HG02610 (cell line): Measurements from ENCODE around the gene ZNF774.
A peak's percentile ranks its signal among the peaks of the same experiment; 100 is the strongest.
"Not testable (repeated sequence)": the region's sequence is repeated elsewhere in the genome, so short reads cannot be mapped to it uniquely, and the experiment has no call there.

Experiments used
- ATAC-seq: cut with Tn5 transposase; IDR thresholded peaks from one replicate; pipeline ENCODE4 v1.9.1; 2021; ENCODE audit warnings: mild to moderate bottlenecking, moderate library complexity; ENCODE audit not compliant: unreplicated experiment

The ZNF774 gene

DNA sequence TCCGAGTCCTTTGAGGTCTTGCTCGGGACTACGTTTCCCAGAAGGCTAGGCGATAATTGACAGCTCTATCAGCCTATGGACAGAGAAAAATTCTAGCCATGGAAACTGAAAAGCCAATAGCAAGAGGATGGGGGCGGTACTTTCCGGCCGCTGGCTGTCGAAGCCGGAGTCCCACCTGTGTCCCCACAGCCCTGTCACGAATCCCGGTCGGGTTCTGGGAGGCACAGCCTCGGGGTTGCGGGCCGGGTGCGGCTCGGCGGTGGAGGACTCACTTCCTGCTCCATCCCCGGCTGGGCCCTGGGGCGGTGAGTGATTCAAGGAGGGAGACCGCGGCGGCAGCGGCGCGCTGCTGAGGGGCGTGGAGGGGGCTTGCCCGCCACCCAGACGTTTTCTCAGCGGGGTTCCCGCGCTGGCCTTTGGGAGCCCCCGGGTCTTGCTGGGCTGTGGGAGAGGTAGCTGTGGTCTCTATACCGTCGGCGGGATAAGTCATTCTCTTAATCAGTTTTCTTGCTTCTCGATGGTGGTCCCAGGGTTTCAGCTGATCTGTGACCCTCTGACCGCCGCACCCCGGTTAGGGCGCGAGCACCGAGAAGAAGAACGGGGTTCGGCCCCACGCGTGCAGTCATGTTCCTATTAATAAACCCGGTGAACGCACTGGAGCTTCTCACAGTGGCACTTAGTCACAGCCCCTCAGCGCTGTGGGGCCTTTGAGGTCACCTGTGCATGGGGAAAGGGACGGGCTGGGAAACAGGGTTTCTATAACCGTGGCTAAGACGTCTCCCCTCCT, at the start of gene ZNF774:
Gene ZNF774, plus strand, starts transcription at position 178 of the 787 bp plus-strand sequence. CDS start 2,377 bp downstream, outside the sequence.
- peak; percentile 99 for ATAC-seq

DNA sequence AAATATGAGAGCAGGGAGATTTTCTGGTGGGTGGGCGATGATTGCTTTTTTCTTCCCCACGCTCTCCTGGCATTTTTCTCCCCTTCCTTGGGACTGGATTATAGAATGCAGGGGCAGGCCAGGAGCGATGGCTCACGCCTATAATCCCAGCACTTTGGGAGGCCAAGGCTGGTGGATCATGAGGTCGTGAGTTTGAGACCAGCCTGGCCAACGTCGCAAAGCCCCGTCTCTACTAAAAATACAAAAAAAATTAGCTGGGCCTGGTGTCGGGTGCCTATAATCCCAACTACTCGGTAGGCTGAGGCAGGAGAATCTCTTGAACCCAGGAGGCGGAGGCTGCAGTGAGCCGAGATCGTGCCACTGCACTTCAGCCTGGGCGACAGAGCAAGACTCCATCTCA, 46.7 kb upstream of the ZNF774 start:
- not testable (repeated sequence) for ATAC-seq

DNA sequence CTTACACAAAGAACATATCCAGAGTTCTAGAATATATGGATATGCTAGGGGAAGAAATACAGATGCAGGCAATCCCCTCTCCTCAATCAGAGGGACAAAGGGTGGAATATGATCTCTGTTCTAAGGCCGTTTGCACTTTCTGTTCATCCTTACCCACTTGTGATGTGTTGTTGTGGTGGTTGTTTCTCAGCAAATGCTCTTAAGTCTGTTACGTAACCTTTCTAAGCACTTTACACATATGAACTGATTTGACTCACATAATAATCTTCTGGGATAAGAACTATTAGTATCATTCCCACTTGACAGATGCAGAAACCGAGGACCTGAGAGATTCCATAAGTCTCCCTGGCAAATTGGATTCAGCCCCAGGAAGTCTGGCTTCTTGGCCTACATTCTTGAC, 46.2 kb upstream of the ZNF774 start:
- no peak for ATAC-seq

DNA sequence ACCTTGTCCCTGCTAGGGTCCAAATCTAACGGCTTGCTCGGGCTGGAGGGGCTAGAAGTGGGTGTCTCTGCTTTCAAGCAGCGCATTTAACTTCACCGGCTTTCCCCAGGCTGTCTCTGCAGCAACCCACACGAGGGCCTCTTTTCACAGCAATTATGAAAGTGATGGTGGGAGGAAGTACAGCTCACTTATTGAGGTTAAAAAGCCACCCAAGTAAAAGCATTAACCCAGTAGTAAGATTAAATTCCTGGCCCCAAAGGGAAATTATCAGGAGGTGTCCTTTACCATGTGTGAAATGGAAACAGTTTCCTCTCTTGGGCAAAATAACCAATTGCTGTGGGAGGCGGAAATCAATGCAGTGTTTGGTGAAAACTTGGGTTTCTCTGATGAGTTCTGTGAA, 45.5 kb upstream of the ZNF774 start:
- peak; percentile 83 for ATAC-seq

DNA sequence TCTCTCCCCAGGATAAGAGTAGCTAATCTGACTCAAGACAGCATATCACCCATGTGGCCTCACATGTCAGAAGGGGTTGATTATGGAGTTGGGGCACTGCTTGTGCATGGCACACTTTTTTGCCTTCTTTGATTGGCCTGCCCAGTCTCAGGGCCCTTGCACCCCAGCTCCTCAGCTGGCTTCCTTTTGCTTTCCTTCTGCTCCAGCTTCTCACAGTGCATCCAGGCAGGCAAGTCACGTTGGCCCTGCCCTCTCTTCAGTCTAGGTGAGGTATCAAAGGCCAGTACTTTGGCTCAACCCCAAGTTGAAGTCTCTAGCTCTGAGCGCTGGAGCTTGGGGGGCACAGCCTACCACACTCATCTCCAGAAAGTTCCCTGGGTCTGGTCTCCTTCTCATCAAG, 44.4 kb upstream of the ZNF774 start:
- no peak for ATAC-seq

DNA sequence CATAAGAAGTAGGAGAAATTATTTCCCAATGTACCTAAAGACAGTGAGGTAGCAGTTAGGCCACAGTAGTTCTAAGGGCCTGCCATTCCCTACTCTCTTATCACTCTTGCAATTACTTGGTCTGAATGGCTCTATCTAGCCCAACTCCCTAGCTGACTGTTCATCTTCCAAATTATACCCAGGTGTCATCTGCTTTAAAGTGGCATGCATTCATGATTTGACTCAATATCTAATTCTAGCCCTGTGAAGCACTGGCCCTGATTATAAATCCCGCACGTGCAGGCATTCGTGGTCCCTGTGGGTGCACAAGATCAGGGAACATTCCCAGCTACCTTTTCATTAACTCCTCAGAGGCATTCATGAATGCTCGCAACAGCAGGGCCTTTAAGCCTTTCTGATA, 43.1 kb upstream of the ZNF774 start:
- ATAC-seq, result no peak

DNA sequence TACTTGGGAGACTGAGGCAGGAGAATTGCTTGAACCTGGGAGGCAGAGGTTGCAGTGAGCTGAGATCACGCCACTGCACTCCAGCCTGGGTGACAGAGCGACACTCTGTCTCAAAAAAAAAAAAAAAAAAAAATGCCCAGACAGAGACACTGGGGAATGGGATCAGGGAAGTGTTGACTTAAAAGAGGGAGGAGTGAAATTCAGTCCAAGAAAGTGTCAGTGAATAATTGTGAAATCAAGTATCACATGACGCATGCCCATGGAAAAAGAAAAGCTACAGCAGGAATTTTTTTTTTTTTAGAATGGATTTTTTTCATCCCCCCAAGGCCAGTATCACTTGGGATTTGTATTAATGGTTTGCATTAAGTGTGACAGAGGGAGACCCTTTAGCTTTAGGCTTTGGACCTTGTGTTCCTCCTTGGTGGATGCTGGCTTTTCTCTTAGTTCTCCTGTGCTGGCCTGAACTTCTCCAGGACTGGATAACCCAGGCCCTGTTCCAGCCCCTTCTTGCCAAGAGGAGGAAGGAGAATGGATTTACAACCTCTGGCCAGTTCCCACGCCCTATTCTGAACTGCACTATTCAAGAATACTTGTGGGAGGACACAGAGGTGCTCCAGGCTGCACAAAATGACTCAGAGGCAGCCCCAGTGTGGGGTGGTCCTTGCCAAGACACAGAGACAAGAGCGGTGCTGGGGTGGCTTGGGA, 36.7 kb upstream of the ZNF774 start:
- ATAC-seq, result no peak

DNA sequence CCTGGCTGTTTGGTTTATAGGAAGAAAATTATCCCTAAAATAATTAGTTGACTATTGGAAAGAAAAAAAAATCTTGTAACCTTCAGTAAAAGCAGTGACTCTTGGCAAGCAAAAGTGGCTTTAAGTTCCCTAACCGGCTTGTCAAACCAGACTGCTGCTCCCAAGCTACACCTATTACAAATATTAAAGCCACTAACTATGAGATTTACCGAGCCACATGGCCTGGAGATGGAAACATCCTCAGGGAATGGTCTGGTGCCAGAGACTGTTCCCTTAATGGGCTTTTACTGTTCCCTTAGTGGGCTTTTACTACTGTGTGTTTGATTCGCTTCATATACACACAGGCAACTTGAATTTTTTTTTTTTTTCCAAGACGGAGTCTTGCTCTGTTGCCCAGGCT, 35.9 kb upstream of the ZNF774 start:
- ATAC-seq, result no peak

DNA sequence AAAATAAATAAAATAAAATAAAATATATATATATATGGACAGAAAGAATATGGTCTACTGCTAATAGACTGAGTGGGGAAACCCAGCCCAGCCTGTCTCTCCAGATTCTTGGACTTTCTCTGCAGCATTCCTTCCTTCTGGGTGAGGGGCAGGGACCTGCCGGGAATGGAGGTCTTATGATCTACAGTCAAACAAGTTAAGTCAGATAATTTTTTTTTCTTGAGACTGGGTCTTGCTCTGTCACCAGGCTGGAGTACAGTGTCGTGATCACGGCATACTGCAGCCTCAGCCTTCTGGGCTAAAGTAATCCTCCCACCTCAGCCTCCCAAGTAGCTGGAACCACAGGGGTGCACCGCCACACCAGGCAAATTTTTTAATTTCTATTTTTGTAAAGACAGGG, 33.5 kb upstream of the ZNF774 start:
- no peak for ATAC-seq

DNA sequence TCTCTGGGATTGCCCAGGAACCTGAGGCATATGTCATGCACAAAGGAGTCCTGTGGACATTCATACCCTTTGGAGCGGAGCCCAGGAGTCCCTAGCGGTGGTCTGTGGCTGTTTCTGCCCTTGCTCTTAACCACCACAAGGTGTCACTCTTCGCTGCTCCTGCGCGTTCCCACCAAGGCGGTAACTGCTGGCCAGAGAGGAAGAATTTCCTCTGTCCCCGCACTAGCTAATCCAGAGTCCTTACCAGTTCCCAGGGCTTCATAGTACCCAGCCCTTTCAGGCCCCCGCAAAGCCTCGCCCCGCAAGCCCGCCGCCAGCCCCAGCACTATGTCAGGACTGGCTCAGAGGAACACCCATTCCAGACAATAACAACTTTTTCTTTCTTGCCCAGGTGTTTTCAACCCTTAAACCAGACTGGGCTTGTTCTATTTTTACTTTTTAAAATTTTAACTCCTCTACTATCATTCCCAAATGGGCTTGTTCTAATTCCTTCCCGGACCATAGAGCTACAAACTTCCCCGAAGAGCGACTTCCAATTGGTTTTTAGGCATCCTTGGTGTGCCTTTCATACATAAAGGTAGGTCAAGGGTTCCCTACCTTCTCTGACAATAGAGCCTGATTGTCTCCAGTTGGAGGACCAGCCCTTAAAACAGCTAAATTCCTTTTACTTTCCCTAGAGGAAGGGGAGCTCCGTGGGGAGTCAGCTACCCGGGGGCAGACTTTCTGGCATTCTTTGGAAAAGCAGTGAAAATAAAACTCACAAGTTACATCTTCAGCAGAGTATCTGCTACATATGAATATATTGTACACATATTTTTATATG, 31.8 kb upstream of the ZNF774 start:
- ATAC-seq, result peak; percentile 76

DNA sequence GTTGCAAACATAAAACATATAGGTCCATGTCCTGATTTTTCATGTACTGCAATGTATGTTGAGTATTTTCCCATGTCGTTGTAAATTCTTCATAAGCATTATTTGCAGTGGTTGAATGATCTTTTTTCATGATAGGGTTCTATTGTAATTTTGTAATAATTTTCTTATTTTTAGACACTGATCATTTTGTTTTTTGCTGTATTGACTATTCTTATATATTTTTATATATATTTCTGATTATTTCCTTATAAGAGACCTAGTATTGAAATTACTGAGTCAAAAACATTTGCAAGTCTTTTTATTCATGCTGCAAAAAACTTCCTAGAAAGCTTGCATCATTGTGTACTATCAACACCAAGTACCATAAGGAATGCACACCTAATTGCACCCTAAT, 31.2 kb upstream of the ZNF774 start:
- ATAC-seq, result no peak

DNA sequence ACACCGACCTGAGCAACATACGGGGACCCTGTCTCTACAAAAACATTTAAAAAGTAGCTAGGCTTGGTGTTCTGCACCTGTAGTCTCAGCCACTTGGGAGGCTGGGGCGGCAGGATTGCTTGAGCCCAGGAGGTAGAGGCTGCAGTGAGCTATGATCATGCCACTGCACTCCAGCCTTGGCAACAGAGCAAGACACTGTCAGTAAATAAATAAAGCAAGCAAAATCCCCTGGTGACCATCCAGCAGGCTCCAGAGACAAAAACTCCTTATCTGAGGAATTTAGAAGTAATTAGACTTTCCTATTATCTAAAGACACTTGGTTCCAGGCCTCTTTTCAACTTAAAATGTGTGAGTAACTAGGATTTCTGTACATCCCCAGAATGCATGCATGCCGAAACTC, 29.5 kb upstream of the ZNF774 start:
- ATAC-seq, result no peak

DNA sequence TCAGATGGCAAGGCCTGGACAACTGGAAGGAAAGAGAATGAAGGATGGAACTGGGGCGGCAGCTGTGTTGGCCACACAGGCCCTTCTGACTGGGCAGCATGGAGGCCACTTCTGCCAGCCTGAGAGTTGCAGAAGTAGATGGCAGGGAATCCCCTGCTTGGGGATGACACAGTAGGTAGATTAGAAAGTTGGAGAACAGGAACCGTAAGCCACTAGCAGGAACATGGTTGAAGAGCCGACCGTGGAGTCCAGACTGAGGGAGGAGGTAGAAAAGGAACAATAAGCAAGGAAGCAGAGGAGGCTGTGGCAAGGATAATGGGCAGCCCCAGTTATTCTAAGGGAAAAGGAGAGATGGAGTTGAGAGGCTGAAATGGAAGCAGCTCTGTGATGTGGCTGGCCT, 26.4 kb upstream of the ZNF774 start:
- no peak for ATAC-seq

DNA sequence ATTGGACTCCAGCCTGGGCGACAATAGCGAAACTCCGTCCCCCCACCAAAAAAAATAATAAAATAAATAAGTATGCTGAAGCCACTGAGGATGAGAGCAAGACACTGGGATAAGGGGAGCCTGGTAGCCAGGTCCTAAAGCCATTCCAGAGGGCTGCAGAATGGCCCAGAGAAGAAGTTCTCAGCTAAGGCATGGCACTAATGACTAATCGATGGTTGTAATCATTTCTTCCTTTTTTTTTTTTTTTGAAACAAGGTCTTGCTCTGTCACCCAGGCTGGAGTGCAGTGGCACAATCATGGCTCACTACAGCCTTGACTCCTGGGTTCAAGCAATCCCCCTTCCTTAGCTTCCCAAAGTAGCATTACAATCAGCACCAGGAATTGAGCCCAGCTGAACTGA, 25.6 kb upstream of the ZNF774 start:
- no peak for ATAC-seq

DNA sequence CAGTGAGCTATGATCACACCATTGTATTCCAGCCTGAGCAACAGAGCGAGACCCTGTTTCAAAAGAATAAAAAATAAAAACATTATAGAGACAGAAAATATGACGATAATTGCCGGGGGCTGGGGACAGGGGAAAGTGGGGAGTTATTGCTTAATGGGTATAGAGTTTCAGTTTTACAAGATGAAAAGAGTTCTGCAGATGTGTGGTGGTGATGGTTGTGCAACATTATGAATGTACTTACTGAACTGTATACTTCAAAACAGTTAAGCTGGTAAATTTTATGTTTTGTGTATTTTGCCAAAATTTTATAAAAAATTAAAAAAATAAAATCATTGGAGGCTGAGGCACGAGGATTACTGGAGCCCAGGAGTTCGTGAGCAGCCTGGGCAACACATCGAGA, 24.8 kb upstream of the ZNF774 start:
- ATAC-seq, result no peak

DNA sequence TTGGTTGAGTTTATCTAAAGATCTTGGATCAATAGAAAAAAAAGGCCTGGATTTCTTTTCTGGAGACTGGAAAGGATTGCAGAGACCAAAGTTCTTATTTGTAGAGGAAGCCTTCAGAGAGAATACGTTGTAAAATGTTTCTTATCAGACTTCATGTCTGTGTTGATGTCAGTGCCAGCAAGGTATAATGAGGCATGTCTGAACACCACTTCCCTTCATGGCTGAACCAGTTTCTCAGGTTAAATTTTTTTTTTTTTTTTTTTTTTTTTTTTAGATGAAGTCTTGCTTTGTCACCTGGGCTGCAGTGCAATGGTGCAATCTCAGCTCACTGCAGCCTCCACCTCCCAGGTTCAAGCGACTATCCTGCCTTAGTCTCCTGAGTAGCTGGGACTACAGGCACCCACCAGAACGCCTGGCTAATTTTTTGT, 17.8 kb upstream of the ZNF774 start:
- ATAC-seq, result no peak

DNA sequence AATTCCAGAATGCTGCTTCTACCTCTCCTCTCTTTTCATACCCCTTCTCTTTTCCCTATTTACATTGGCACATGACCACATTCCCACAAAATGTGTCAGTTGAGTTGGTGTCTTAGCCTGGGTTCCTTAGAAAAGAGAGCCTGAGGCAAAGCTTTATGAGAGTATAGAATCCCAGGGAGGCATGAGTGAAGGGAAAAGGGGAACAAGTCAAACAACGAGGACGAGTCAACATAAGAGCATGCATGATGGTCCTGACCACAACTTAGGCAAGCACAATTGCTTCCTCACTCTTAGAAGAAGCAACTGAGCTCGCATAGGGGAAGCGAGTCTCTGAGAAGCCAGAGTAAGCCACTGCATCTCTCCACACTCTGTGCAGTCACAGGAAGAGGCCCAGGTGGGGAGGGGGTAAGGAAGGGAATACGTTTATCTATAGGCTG, 15.4 kb upstream of the ZNF774 start:
- ATAC-seq, result no peak

DNA sequence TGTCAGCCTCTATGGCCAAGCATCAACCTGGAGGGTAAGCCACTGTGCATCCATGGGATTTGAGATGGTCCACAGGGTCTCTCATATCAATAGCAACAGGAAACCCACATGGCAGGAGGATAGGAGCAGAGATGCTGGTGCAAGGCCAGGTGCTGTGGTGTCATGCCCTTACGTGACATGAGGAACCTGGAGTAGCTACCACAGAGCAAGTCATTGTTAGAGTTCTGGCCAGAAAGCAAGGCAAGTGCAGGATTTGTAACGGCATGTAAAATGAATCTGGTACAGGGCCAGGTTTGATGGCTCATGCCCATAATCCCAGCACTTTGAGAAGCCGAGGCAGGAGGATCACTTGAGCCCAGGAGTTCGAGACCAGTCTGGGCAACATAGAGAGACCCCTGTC, 14.8 kb upstream of the ZNF774 start:
- no peak for ATAC-seq

DNA sequence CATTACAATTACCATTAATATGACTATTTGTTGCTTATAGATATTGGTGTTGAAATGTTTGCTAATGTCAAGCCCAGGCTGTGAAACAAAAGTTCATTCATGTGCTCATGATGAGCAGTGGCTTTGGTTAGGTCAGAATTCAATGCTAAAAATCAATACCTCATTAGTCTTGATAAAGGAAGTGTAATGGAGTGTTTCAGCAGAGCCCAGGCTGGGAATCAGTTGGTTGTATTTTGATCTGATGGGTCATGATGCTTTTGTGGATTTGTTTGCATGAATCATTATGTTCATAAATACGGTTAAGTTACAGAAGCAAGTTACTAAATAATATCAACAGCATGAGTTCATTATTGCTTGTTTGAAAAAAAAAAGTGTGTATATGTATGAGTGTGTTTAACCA, 13.6 kb upstream of the ZNF774 start:
- no peak for ATAC-seq

DNA sequence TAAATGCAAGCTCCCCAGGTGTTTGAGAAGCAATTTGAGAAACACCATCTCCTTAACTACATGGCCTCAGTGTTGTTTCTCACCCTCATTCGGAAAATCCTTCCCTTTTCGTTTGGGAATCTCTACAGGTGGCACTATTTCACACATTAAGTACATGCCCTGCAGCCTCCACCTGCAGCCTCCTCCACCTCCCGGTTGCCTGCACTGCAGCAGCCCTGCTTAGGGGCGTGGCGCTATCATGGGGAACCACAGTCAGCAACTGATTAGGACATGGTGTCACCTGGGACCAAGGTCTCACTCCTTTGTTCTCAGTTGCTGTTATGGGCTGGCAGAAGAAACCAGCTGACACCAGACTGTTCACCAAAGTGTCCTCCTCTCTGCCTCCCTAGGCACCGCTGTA, 11.7 kb upstream of the ZNF774 start:
- no peak for ATAC-seq

DNA sequence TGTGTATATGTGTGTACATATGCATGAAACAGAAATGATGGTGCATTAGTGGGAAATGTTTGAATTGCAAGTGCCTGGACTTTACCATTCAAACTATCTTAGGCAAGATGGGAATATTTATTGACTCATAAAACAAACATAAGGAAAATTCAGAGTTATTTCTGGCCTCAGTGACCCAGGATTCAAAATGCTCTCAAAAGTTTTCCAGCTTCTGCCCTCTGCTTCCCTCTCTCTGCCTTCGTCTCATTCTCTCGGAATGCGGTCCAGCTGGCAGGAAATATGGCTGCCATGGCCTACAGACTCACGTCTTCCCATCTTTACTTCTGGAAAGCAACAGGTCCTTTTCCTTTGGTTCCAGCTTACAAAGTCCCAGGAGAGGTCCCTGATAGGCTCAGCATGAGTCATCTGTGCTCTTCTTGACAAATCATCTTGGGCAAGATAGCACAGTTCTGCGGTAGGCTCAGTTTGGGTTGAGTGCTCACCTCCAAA, 8.7 kb upstream of the ZNF774 start:
- no peak for ATAC-seq
